H9 (cell line): ENCODE results near the gene MTCL1. TPM values are rescaled to one million over a fixed set of nuclear protein-coding genes. Genes with fewer than 3 reads are reported as not detected.

Experiments
- DNase-seq: peaks from one replicate; pipeline ENCODE4 v3.0.0-alpha.2; 2017
- H2AFZ ChIP-seq: one replicate; pipeline ENCODE4 v1.6.1; 2013; ENCODE audit warnings: mild to moderate bottlenecking, low read length, control low read depth, moderate library complexity
- H2AK5ac ChIP-seq: 2 replicates; pipeline ENCODE4 v1.6.1; 2013; ENCODE audit warnings: low read length, control low read depth, mixed read lengths; ENCODE audit not compliant: insufficient read length
- H2BK120ac ChIP-seq: one replicate; pipeline ENCODE4 v1.6.1; 2013; ENCODE audit warnings: low read depth, mild to moderate bottlenecking, low read length, control low read depth, inconsistent platforms; ENCODE audit not compliant: poor library complexity, severe bottlenecking
- H2BK12ac ChIP-seq: 2 replicates; pipeline ENCODE4 v1.6.1; 2013; ENCODE audit warnings: low read length, control low read depth, mixed read lengths, low read depth; ENCODE audit not compliant: insufficient read length
- H2BK15ac ChIP-seq: 2 replicates; pipeline ENCODE4 v1.6.1; 2013; ENCODE audit warnings: low read depth, low read length, control low read depth
- H2BK20ac ChIP-seq: one replicate; pipeline ENCODE4 v1.6.1; 2013; ENCODE audit warnings: low read depth, mild to moderate bottlenecking, low read length, control low read depth, inconsistent platforms; ENCODE audit not compliant: poor library complexity, severe bottlenecking
- H2BK5ac ChIP-seq: 2 replicates; pipeline ENCODE4 v1.6.1; 2013; ENCODE audit warnings: low read length, control low read depth, mixed read lengths; ENCODE audit not compliant: insufficient read length
- H3K14ac ChIP-seq: 2 replicates; pipeline ENCODE4 v1.6.1; 2013; ENCODE audit warnings: low read length, control low read depth; ENCODE audit not compliant: insufficient read depth
- H3K18ac ChIP-seq: 2 replicates; pipeline ENCODE4 v1.6.1; 2013; ENCODE audit warnings: low read depth, mild to moderate bottlenecking, mixed read lengths, low read length, control low read depth; ENCODE audit not compliant: insufficient read length
- H3K23ac ChIP-seq: 2 replicates; pipeline ENCODE4 v1.6.1; 2013; ENCODE audit warnings: low read length, control low read depth, mixed read lengths, low read depth; ENCODE audit not compliant: insufficient read length
- H3K23me2 ChIP-seq: 2 replicates; pipeline ENCODE4 v1.6.1; 2013; ENCODE audit warnings: low read depth, mild to moderate bottlenecking, mixed read lengths, low read length, control low read depth; ENCODE audit not compliant: insufficient read length, poor library complexity, severe bottlenecking
- H3K27ac ChIP-seq: 2 replicates; pipeline ENCODE4 v1.5.1; 2013; ENCODE audit warnings: low read length, control low read depth, mixed read lengths, low read depth; ENCODE audit not compliant: insufficient read length
- H3K27me3 ChIP-seq: 2 replicates; pipeline ENCODE4 v1.6.1; 2013; ENCODE audit warnings: low read length, control low read depth, inconsistent platforms; ENCODE audit not compliant: insufficient read depth
- H3K4ac ChIP-seq: 2 replicates; pipeline ENCODE4 v1.6.1; 2013; ENCODE audit warnings: low read depth, mild to moderate bottlenecking, control low read depth, inconsistent platforms, low read length, moderate library complexity
- H3K4me1 ChIP-seq: 2 replicates; pipeline ENCODE4 v1.6.1; 2013; ENCODE audit warnings: low read length, control low read depth, inconsistent platforms; ENCODE audit not compliant: insufficient read depth
- H3K4me2 ChIP-seq: 2 replicates; pipeline ENCODE4 v1.6.1; 2013; ENCODE audit warnings: low read length, control low read depth, mixed read lengths; ENCODE audit not compliant: insufficient read length, insufficient read depth
- H3K56ac ChIP-seq: 2 replicates; pipeline ENCODE4 v1.6.1; 2013; ENCODE audit warnings: low read depth, mild to moderate bottlenecking, mixed read lengths, low read length, control low read depth; ENCODE audit not compliant: insufficient read length
- H3K79me1 ChIP-seq: 2 replicates; pipeline ENCODE4 v1.6.1; 2013; ENCODE audit warnings: low read depth, mild to moderate bottlenecking, moderate library complexity, low read length, control low read depth, inconsistent platforms; ENCODE audit not compliant: insufficient read depth, poor library complexity, severe bottlenecking
- H3K79me2 ChIP-seq: 2 replicates; pipeline ENCODE4 v1.6.1; 2013; ENCODE audit warnings: low read length, control low read depth, inconsistent platforms; ENCODE audit not compliant: insufficient read depth
- H3K9ac ChIP-seq: 2 replicates; pipeline ENCODE4 v1.6.1; 2013; ENCODE audit warnings: low read length, control low read depth, mixed read lengths; ENCODE audit not compliant: insufficient read length; ENCODE audit errors: extremely low read depth
- H3K9me3 ChIP-seq: one replicate; pipeline ENCODE4 v1.6.1; 2013; ENCODE audit warnings: low read depth, low read length, inconsistent platforms; ENCODE audit not compliant: control insufficient read depth
- H3T11ph ChIP-seq: one replicate; pipeline ENCODE4 v1.6.1; 2013; ENCODE audit warnings: mild to moderate bottlenecking, low read length, control low read depth, inconsistent platforms
- H4K20me1 ChIP-seq: one replicate; pipeline ENCODE4 v1.6.1; 2013; ENCODE audit not compliant: control insufficient read depth, insufficient read length, insufficient read depth
- H4K5ac ChIP-seq: 2 replicates; pipeline ENCODE4 v1.6.1; 2013; ENCODE audit warnings: low read depth, mild to moderate bottlenecking, mixed read lengths, low read length, control low read depth; ENCODE audit not compliant: insufficient read length
- H4K8ac ChIP-seq: replicated peaks from 2 replicates; pipeline ENCODE4 v1.6.1; 2013; ENCODE audit warnings: low read length, control low read depth, mixed read lengths, low read depth; ENCODE audit not compliant: insufficient read length
- H4K91ac ChIP-seq: 2 replicates; pipeline ENCODE4 v1.6.1; 2013; ENCODE audit warnings: low read depth, mild to moderate bottlenecking, moderate library complexity, mixed read lengths, low read length, control low read depth; ENCODE audit not compliant: insufficient read length
- H3K27ac Mint-ChIP-seq, 3 experiments: 2 replicates in 2 of 3; 3 replicates in 1 of 3; pipeline ENCODE4 v1.8.0; 2020 to 2021; ENCODE audit warnings: mixed read lengths in 3 of 3, mild to moderate bottlenecking in 1 of 3, moderate library complexity in 1 of 3
- H3K27me3 Mint-ChIP-seq: 2 replicates; pipeline ENCODE4 v1.8.0; 2021; ENCODE audit warnings: low read depth, mild to moderate bottlenecking, moderate library complexity, mixed read lengths
- H3K36me3 Mint-ChIP-seq, 3 experiments: 2 replicates in 2 of 3; 3 replicates in 1 of 3; pipeline ENCODE4 v1.8.0; 2020 to 2021; ENCODE audit warnings: low read depth in 3 of 3, mixed read lengths in 3 of 3; ENCODE audit not compliant: insufficient read depth in 1 of 3
- H3K4me1 Mint-ChIP-seq, 2 experiments: 2 replicates each; pipeline ENCODE4 v1.8.0; 2020; ENCODE audit warnings: mixed read lengths in 2 of 2
- H3K4me3 Mint-ChIP-seq, 2 experiments: 2 replicates in 1 of 2; 3 replicates in 1 of 2; pipeline ENCODE4 v1.8.0; 2020 to 2021; ENCODE audit warnings: mild to moderate bottlenecking in 2 of 2, mixed read lengths in 2 of 2, moderate library complexity in 1 of 2
- H3K9me3 Mint-ChIP-seq, 2 experiments: 2 replicates in 1 of 2; 3 replicates in 1 of 2; pipeline ENCODE4 v1.8.0; 2020; ENCODE audit warnings: mild to moderate bottlenecking in 2 of 2, mixed read lengths in 2 of 2, moderate library complexity in 1 of 2
- WGBS: extraction: QIAGEN DNeasy Blood & Tissue Kit; methylation state at CpG from one replicate; pipeline ENCODE4 v1.1.7; 2013; ENCODE audit warnings: missing lambda C conversion rate, low lambda C conversion rate, mixed read lengths; ENCODE audit not compliant: insufficient read length; ENCODE audit errors: extremely low coverage; 5-methylcytosine and 5-hydroxymethylcytosine counted together
- total RNA-seq: library from RNA; stranded (reverse); gene quantifications from 2 replicates; pipeline ENCODE4 v1.2.1, GENCODE V29; 2021
- TF ChIP-seq, protein P1 (sequence below): fragments of 200-600 bp; sonication (generic); conservative IDR thresholded peaks from 3 replicates; pipeline ENCODE4 v1.8.0; 2021; ENCODE audit warnings: antibody characterized with exemption, mild to moderate bottlenecking

MTCL1 gene
- total RNA-seq, 1 experiment from 2014 or later, result 50.7 TPM

- Mint-ChIP-seq H3K27ac (no peak overlapping the region), H3K4me1 (peaks cover 4 to 15% of the 10 kb centered on the region in 2 experiments; a peak in 3 of 4 replicates), H3K9me3 (no peaks in the 10 kb centered on the region), H3K27me3 (no peaks in the 10 kb centered on the region), H3K4me3 (no peak overlapping the region), H3K36me3 (peaks cover 22 to 79% (median 70%) of the 10 kb centered on the region in 3 experiments; a peak in 6 of 7 replicates)
- Histone ChIP-seq H4K20me1 (no peaks in the 10 kb centered on the region), H3K79me2 (no peaks in the 10 kb centered on the region), H3T11ph (no peak overlapping the region), H2BK5ac (no peak overlapping the region), H2BK20ac (no peak overlapping the region), H3K18ac (no peak overlapping the region), H3K14ac (no peak overlapping the region), H3K23me2 (no peaks in the 10 kb centered on the region), H2BK15ac (no peak overlapping the region), H3K27me3 (no peaks in the 10 kb centered on the region), H4K91ac (no peak overlapping the region), H3K56ac (no peak overlapping the region), H3K9ac (no peak overlapping the region), H3K9me3 (no peaks in the 10 kb centered on the region), H4K5ac (no peak overlapping the region), H4K8ac (no peak overlapping the region), H2BK12ac (no peak overlapping the region), H3K4me2 (no peak overlapping the region), H3K27ac (no peak overlapping the region), H3K4me1 (no peaks in the 10 kb centered on the region), H2AFZ (no peak overlapping the region), H2AK5ac (no peak overlapping the region), H3K23ac (no peak overlapping the region), H3K4ac (no peak overlapping the region), H3K79me1 (no peaks in the 10 kb centered on the region), H2BK120ac (no peak overlapping the region)
- TF ChIP-seq, protein P1, sequence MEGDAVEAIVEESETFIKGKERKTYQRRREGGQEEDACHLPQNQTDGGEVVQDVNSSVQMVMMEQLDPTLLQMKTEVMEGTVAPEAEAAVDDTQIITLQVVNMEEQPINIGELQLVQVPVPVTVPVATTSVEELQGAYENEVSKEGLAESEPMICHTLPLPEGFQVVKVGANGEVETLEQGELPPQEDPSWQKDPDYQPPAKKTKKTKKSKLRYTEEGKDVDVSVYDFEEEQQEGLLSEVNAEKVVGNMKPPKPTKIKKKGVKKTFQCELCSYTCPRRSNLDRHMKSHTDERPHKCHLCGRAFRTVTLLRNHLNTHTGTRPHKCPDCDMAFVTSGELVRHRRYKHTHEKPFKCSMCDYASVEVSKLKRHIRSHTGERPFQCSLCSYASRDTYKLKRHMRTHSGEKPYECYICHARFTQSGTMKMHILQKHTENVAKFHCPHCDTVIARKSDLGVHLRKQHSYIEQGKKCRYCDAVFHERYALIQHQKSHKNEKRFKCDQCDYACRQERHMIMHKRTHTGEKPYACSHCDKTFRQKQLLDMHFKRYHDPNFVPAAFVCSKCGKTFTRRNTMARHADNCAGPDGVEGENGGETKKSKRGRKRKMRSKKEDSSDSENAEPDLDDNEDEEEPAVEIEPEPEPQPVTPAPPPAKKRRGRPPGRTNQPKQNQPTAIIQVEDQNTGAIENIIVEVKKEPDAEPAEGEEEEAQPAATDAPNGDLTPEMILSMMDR, result no peak
- no peak for DNase-seq
- no CpG with 5 or more reads among the region's 10 CpGs for WGBS
Measured at GRCh38 chr18:8822643-8823042, 117.3 kb downstream of the MTCL1 start.
